AG09309 (cell line): ENCODE measurements around the gene DISC1.

Source experiments
- DNase-seq: peaks from one replicate; pipeline ENCODE4 v3.0.0-alpha.2; 2010; ENCODE audit warnings: low read depth
- H3K4me3 ChIP-seq: 2 replicates; pipeline ENCODE4 v1.5.1; 2011; ENCODE audit warnings: mild to moderate bottlenecking, low read depth, low read length, moderate library complexity; ENCODE audit not compliant: control insufficient read depth
- TF ChIP-seq, protein P1 (sequence below): IDR thresholded peaks from 2 replicates; pipeline ENCODE4 v1.5.1; 2011; ENCODE audit warnings: mild to moderate bottlenecking, low read depth, low read length, inconsistent platforms; ENCODE audit not compliant: insufficient read depth, control insufficient read depth; ENCODE audit errors: missing control alignments

The DISC1 gene

DNA sequence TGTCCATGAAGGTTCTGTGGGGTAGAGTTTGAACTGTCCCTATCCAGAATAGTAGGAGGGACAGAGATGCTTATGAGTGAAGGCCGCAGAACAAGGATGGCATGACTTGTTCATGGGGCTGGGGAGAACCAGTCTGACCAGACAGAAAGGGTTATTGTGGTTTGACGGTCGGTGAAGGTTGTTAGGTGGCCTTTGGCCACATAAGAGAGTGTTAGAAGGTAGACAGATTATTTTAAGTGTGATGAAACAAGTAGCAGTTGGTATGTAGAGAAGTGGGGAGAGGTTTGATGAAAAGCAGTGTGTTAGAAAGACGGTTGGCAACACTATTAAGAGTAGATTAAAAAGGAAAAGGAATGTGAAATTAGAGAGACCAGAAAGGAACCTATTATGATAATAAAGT is 355.1 kb downstream of the DISC1 start:
- H3K4me3 ChIP-seq: no peak overlapping the region
- DNase-seq: no peak
- TF ChIP-seq, protein P1, sequence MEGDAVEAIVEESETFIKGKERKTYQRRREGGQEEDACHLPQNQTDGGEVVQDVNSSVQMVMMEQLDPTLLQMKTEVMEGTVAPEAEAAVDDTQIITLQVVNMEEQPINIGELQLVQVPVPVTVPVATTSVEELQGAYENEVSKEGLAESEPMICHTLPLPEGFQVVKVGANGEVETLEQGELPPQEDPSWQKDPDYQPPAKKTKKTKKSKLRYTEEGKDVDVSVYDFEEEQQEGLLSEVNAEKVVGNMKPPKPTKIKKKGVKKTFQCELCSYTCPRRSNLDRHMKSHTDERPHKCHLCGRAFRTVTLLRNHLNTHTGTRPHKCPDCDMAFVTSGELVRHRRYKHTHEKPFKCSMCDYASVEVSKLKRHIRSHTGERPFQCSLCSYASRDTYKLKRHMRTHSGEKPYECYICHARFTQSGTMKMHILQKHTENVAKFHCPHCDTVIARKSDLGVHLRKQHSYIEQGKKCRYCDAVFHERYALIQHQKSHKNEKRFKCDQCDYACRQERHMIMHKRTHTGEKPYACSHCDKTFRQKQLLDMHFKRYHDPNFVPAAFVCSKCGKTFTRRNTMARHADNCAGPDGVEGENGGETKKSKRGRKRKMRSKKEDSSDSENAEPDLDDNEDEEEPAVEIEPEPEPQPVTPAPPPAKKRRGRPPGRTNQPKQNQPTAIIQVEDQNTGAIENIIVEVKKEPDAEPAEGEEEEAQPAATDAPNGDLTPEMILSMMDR: no peak

DNA sequence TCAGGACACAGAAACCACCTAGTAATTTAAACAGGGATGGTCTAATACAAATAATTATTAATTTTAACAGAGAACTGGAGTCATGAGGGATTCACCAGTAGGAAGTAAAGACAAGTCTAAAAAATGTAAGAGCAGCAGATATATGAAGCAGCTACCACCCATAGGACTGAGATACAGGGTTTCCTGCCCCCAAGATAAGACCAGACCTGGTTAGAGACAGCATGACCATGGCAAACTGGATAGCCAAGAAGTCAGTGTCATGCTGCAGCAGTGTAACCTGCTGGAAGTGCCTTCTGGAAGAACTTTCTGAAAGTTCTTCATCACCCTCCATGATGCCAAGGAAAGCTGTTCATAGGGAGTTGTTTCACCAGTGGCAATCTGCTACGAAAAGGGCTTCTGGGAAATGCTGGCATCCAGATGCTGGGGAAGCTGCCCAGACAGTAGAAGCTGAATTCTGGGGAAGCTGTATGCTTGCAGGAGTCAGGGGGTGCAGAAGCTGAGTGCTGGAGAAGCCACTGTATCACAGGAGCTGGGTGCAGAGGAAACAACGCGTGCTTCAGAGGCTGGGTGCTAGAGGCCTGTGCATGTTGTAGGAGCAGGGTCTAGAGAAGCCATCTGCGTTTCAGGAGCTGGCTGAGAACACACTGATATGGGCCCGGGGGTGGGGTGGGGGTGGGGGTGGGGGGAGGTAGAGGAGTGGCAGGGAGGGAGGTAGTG is 356.4 kb downstream of the DISC1 start:
- TF ChIP-seq, protein P1: no peak
- DNase-seq: no peak

DNA sequence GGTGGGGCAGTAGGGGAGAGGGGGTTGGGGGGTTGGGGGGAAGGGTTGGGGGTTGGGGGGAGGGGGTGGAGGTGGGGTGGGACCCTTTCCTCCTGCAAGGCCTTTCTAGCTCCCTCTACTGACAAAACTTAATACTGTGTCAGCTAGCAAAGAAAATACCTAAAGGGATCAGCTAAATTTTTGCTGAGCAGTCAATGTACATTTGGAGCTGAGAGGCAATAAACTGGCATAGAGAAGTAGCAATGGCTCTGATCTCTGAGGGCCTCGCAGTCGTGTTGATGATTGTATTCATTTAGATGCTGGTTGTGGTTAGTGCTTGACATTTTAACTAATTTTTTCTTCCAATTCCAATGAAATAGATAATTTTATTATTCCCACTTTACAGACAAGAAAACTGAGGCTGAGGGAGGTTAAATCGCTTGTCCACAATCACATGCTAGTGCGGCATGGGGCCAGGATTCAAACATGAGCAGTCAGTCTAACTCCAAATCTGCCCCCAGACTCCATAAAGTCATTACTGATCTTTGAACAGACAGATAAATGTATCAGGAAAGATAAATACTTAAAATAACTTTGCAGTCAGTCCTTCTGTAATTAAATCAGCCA is 357.1 kb downstream of the DISC1 start:
- no peak for DNase-seq
- no peak overlapping the region for H3K4me3 ChIP-seq
- TF ChIP-seq, protein P1: no peak

More for the DNA sequence above, 356.4 kb downstream of the DISC1 start:
- no peak overlapping the region for H3K4me3 ChIP-seq

DNA sequence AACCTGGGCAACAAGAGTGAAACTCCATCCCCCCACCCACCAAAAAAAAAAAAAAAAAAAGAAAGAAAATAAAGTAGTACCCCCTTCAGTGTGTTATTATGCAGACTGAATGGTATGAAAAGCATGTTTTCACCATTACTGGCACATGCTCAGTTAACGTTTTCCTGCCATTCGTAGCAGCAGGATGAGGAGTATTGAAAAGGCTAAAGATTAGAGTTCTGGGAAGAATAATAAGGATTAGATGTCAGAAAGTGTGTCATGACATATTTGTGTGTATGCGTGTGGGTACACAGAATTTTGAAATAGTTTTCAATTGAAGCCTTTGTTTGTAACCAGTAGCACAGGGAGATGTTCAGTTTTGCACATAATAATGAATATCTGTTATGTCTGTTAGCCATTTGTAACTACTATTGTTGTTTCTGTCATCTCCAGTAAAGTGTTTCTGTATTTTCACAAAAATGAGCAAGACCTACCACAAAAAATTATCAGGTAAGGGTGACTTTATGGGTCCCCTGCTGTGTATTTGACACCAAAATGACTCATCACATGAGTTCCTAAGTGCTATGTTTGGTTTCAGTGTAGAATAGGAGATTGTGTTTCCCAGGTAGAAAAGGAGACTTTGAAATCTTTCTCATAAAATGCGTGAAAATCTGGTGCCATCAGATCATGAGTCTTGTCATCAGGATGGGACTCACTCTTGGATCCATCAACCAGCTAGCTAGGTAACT is 358.9 kb downstream of the DISC1 start:
- TF ChIP-seq, protein P1: no peak
- no peak overlapping the region for H3K4me3 ChIP-seq

DNA sequence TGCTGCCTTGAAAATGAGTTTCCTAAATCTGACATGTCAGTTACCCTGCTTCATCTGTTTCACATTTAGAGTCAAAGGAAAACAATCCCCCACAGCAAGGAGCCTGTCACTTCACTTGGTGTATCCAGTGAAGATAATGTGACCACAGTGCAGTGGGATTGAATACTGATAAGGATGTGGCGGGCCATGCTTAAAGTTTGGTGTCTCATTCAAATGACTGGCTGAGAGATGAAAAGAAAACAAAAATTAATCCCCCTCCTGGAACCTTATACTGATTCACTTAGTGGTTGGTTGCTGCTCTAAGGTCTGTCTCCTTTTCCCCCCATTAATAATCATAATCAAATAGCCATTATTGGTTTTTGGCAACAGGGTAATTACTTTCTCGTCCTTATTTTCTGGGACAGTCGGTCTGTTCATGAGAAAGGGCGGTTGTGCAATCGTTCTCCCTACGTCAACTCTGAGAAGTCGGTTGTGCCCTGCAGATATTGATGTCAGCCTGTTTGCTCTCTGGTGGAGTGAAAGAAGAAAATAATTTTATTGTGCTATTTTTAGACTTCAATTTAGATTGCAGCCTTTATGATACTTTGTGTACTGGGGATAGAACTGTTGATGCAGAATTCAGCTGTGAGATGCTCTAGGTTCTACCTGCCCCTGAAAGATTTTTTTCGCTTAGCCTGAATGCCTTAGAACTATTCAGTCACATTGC is 360.2 kb downstream of the DISC1 start:
- DNase-seq: no peak
- TF ChIP-seq, protein P1: no peak
- H3K4me3 ChIP-seq: no peak overlapping the region

More for the DNA sequence above, 358.9 kb downstream of the DISC1 start:
- DNase-seq: no peak

DNA sequence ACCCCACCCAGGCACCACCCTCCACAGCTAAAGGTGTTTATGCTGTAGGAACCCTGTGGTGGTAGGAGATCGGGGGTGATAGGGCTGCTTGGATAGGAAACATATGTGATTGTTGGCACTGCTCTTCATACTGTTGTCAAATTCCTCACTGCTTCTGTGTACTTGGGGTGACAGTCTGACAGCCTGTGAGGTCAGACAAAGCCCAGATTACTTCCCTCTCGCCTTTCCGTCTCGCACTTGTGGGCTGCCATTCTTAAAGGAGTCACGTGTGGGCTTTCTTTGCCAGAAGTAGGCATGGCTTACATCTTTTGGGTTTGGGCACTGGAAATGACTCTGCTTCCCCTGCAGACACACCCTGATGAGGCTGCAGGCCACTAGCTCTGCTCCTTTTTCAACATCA is 363.8 kb downstream of the DISC1 start:
- TF ChIP-seq, protein P1: no peak
- no peak overlapping the region for H3K4me3 ChIP-seq
- no peak for DNase-seq
